ENCODE measurements around the gene LRRC8E. TPM values are rescaled to one million over a fixed set of nuclear protein-coding genes. Genes with fewer than 3 reads are reported as not detected.

LRRC8E gene
- total RNA-seq, 1 experiment from 2014 or later, result 0.77 TPM

DNA sequence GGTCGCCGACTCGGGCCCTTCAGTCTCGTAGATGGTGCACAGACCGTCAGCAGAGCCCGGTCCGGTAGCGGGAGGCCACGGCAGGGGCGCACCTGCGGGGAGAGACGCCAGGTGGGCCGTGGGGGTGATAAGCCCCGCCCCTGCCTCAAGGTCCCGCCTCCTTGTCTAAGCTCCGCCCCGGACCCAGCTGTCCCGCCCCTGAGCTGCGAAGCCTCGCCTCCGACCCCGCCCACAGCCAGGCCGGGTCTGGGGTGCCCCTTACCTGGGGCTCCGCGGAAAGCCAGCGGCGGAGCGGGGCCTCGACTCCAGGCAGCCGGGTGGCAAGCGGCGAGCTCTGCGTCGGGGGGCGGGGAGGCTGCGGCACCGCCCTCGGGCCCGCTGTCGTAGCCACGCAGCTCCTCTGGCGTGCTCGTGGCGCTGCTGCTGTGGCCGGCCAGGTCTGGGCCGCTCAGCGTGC lies 18.8 kb upstream of the LRRC8E start:
- TF ChIP-seq EZH2 (IDR thresholded peaks at IDR 0.05; ENCODE audit: borderline replicate concordance, low read depth, low read length, poor library complexity, severe bottlenecking), result no peak
- TF ChIP-seq, protein P1, sequence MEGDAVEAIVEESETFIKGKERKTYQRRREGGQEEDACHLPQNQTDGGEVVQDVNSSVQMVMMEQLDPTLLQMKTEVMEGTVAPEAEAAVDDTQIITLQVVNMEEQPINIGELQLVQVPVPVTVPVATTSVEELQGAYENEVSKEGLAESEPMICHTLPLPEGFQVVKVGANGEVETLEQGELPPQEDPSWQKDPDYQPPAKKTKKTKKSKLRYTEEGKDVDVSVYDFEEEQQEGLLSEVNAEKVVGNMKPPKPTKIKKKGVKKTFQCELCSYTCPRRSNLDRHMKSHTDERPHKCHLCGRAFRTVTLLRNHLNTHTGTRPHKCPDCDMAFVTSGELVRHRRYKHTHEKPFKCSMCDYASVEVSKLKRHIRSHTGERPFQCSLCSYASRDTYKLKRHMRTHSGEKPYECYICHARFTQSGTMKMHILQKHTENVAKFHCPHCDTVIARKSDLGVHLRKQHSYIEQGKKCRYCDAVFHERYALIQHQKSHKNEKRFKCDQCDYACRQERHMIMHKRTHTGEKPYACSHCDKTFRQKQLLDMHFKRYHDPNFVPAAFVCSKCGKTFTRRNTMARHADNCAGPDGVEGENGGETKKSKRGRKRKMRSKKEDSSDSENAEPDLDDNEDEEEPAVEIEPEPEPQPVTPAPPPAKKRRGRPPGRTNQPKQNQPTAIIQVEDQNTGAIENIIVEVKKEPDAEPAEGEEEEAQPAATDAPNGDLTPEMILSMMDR (conservative IDR thresholded peaks at IDR 0.05; ENCODE audit: low read depth, low read length), result no peak; the same call in 1 of the 2 replicates
- peak overlapping the region; percentile 53 for H3K4me3 ChIP-seq (ENCODE audit: low read depth, low read length, poor library complexity, severe bottlenecking)

DNA sequence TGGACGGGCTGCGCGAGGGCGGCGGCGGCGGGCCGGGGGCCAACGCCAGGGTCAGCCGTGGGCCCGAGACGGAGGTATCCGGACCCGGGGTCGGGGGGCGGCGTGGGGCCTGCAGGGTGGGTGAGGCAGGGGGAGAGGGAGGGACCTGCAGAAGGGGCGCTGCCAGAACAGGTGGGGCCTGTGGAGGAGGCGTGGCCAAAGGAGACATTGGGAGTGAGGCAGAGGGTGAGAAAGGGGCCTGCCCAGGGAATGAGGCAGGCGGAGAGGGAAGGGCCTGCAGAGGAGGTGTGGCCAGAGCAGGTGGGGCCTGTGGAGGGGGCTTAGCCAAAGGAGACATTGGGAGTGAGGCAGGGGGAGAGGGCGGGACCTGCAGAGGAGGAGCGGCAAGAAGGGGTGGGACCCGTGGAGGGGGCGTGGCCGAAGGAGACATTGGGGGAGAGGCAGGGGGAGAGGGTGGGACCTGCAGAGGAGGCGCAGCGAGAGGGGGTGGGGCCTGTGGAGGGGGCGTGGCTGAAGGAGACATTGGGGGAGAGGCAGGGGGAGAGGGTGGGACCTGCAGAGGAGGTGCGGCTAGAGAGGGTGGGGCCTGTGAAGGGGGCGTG lies 18.3 kb upstream of the LRRC8E start:
- Histone ChIP-seq H3K36me3 (ENCODE audit: insufficient read depth, low read length, poor library complexity, severe bottlenecking) (no peaks in the 10 kb centered on the region), H3K9me3 (ENCODE audit: low read depth, low read length, poor library complexity, severe bottlenecking) (no peaks in the 10 kb centered on the region), H3K27ac (ENCODE audit: low read depth, low read length, poor library complexity, severe bottlenecking) (peak overlapping the region; percentile 78), H3K27me3 (replicated peaks; ENCODE audit: insufficient read depth, low read depth, low read length, poor library complexity) (no peaks in the 10 kb centered on the region), H3K4me3 (ENCODE audit: low read depth, low read length, poor library complexity, severe bottlenecking) (peak overlapping the region; percentile 53), H3K4me1 (ENCODE audit: insufficient read depth, low read length, poor library complexity, severe bottlenecking) (peaks cover 42% of the 10 kb centered on the region)
- intact Hi-C loops (cut with micrococcal nuclease; ENCODE audit: unreplicated experiment), result loop anchor here (2.0 to 5.0 kb wide), 2 partner anchors 33 to 52 kb away; partner anchors contain the start of genes MAP2K7 and SNAPC2
- CTCF ChIA-PET, result interaction anchor here (0.6 to 1.8 kb wide), 5 partner anchors 28 to 184 kb away, joined by 3 to 11 read pairs (median 8); partner anchors contain the start of genes MAP2K7 and SNAPC2
- POLR2A ChIA-PET (ENCODE audit: low non-redundant PET), result interaction anchor here (0.6 kb wide), 1 partner anchor 521 kb away, joined by 3 read pairs; no protein-coding TSS in a partner anchor
- peak; percentile 93 for DNase-seq (ENCODE audit: low spot score)
- no peak for TF ChIP-seq EZH2 (IDR thresholded peaks at IDR 0.05; ENCODE audit: borderline replicate concordance, low read depth, low read length, poor library complexity, severe bottlenecking)
- TF ChIP-seq, protein P1 (conservative IDR thresholded peaks at IDR 0.05; ENCODE audit: low read depth, low read length), result no peak
- no TSS peak for BruUV-seq (replicated peaks)

More for the DNA sequence above, 18.8 kb upstream of the LRRC8E start:
- POLR2A ChIA-PET (ENCODE audit: low non-redundant PET), result interaction anchor here (0.6 kb wide), 1 partner anchor 521 kb away, joined by 3 read pairs; no protein-coding TSS in a partner anchor
- Histone ChIP-seq H3K27me3 (replicated peaks; ENCODE audit: insufficient read depth, low read depth, low read length, poor library complexity) (no peaks in the 10 kb centered on the region), H3K27ac (ENCODE audit: low read depth, low read length, poor library complexity, severe bottlenecking) (peak overlapping the region; percentile 78), H3K36me3 (ENCODE audit: insufficient read depth, low read length, poor library complexity, severe bottlenecking) (no peaks in the 10 kb centered on the region), H3K4me1 (ENCODE audit: insufficient read depth, low read length, poor library complexity, severe bottlenecking) (peaks cover 42% of the 10 kb centered on the region), H3K9me3 (ENCODE audit: low read depth, low read length, poor library complexity, severe bottlenecking) (no peaks in the 10 kb centered on the region)
- CTCF ChIA-PET, result interaction anchor here (0.5 to 1.8 kb wide), 6 partner anchors 14 to 183 kb away, joined by 3 to 11 read pairs (median 7); partner anchors contain the start of genes MAP2K7 and SNAPC2
- peak; percentile 73 for DNase-seq (ENCODE audit: low spot score)
- intact Hi-C loops (cut with micrococcal nuclease; ENCODE audit: unreplicated experiment), result no loop called here
- BruUV-seq (replicated peaks), result no TSS peak

DNA sequence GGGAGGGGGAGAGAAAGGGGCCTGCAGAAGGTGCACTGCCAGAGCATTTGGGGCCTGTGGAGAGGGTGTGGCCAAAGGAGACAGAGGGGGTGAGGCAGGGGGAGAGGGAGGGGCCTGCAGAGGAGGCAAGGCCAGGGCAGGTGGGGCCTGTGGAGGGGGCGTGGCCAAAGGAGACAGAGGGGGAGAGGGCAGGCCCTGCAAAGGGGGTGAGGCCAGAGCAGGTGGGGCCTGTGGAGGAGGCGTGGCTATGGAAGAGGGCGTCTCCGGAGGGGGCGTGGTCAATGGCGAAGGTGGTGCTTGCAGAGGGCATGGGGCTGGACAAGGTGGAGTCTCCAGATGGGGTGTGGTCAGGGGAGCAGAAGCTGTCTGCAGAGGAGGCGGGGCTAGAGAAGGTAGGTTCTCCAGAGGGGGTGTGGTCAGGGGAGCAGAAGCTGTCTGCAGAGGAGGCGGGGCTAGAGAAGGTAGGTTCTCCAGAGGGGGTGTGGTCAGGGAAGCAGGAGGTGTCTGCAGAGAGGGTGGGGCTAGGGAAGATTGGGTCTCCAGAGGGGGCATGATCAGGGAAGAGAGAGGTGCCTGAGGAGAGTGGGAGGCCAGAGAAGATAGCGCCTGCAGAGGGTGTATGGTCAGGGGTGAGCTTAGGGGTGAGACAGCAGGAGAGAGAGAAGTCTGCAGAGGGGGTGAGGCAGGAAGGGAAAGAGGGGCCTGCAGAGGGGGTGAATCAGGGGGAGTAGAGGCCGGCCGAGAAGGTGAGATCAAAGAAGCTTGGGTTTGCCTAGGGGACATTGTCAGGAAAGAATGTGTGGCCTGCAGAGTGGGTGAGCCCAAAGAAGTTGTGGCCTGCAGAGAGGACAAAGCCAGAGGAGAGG lies 17.5 kb upstream of the LRRC8E start:
- peak; percentile 89 for DNase-seq (ENCODE audit: low spot score)
- Histone ChIP-seq H3K27ac (ENCODE audit: low read depth, low read length, poor library complexity, severe bottlenecking) (peak overlapping the region; percentile 81), H3K27me3 (replicated peaks; ENCODE audit: insufficient read depth, low read depth, low read length, poor library complexity) (no peaks in the 10 kb centered on the region), H3K9me3 (ENCODE audit: low read depth, low read length, poor library complexity, severe bottlenecking) (no peaks in the 10 kb centered on the region), H3K4me1 (ENCODE audit: insufficient read depth, low read length, poor library complexity, severe bottlenecking) (peaks cover 42% of the 10 kb centered on the region), H3K36me3 (ENCODE audit: insufficient read depth, low read length, poor library complexity, severe bottlenecking) (no peaks in the 10 kb centered on the region), H3K4me3 (ENCODE audit: low read depth, low read length, poor library complexity, severe bottlenecking) (peak overlapping the region; percentile 42)
- POLR2A ChIA-PET (ENCODE audit: low non-redundant PET), result no interaction called here
- CTCF ChIA-PET, result no interaction called here
- no TSS peak for BruUV-seq (replicated peaks)
- TF ChIP-seq EZH2 (IDR thresholded peaks at IDR 0.05; ENCODE audit: borderline replicate concordance, low read depth, low read length, poor library complexity, severe bottlenecking), result no peak
- TF ChIP-seq, protein P1 (conservative IDR thresholded peaks at IDR 0.05; ENCODE audit: low read depth, low read length), result no peak
- intact Hi-C loops (cut with micrococcal nuclease; ENCODE audit: unreplicated experiment), result loop anchor here (2.0 to 5.0 kb wide), 2 partner anchors 32 to 51 kb away; partner anchors contain the start of genes MAP2K7 and SNAPC2

All from A673 (cell line).